Measurements from ENCODE around the gene COL19A1.

DNA sequence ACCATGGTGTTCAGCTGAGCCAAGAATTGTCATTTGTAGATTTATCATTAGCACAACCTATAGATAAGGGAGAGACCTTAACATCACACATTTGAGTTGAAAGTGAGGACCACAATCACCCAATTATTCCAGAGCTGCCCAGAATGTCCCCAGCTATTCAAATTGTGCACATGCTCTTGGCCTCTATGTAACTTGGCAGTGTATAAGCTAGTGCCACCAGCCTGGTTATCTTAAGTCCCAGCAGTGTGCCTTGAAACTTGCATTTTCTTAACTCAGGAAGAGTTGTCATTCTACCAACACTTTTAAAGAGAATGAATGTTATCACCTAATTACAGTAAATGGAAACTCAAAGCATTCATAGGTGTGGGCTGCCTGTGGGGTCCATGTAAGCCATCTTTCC is 245.4 kb downstream of the COL19A1 start:
- TF ChIP-seq POLR2A (IDR thresholded peaks at IDR 0.05) (no peak), CTCF (IDR thresholded peaks at IDR 0.05) (no peak), POLR2AphosphoS5 (IDR thresholded peaks at IDR 0.05) (no peak)

All from sigmoid colon (tissue), 4 donors.